SK-N-SH treated with all-trans-retinoic acid at 6 μM for 48 hours (cell line): Measurements from ENCODE around the gene EPHA6.

ENCODE experiments used
- ATAC-seq: fragments of 200-7000 bp; cut with Tn5 transposase; 3 replicates; pipeline ENCODE4 v1.9.1; 2020; ENCODE audit warnings: mild to moderate bottlenecking, moderate library complexity
- BACH2 ChIP-seq: fragments of 250-450 bp; sonication (Bioruptor Pico); IDR thresholded peaks from 2 replicates; pipeline ENCODE4 v1.9.0; 2021; ENCODE audit warnings: mild to moderate bottlenecking, borderline replicate concordance
- CSDC2 ChIP-seq: fragments of 250-450 bp; sonication (Bioruptor Pico); IDR thresholded peaks from 2 replicates; pipeline ENCODE4 v1.5.0; 2020; ENCODE audit warnings: mild to moderate bottlenecking, moderate library complexity
- ESRRG ChIP-seq: fragments of 250-450 bp; sonication (Bioruptor Pico); IDR thresholded peaks from 2 replicates; pipeline ENCODE4 v1.6.1; 2021; ENCODE audit warnings: mild to moderate bottlenecking
- GLIS3 ChIP-seq: fragments of 250-450 bp; sonication (Bioruptor Pico); IDR thresholded peaks from 2 replicates; pipeline ENCODE4 v1.5.0; 2020; ENCODE audit warnings: mild to moderate bottlenecking, moderate library complexity
- ISL1 ChIP-seq: fragments of 250-450 bp; sonication (Bioruptor Pico); IDR thresholded peaks from 2 replicates; pipeline ENCODE4 v2.1.2; 2022; ENCODE audit warnings: mild to moderate bottlenecking, moderate library complexity
- RARB ChIP-seq: fragments of 250-450 bp; sonication (Bioruptor Pico); IDR thresholded peaks from 2 replicates; pipeline ENCODE4 v1.8.0; 2021; ENCODE audit warnings: mild to moderate bottlenecking, moderate library complexity
- SNAI2 ChIP-seq: fragments of 250-450 bp; sonication (Bioruptor Pico); IDR thresholded peaks from 2 replicates; pipeline ENCODE4 v1.5.0; 2020; ENCODE audit warnings: mild to moderate bottlenecking, moderate library complexity
- TOX ChIP-seq: fragments of 250-450 bp; sonication (Bioruptor Pico); IDR thresholded peaks from 2 replicates; pipeline ENCODE4 v1.8.0; 2021; ENCODE audit warnings: mild to moderate bottlenecking, moderate library complexity, borderline replicate concordance
- ZC3H10 ChIP-seq: fragments of 250-450 bp; sonication (Bioruptor Pico); IDR thresholded peaks from 2 replicates; pipeline ENCODE4 v1.5.1; 2021; ENCODE audit warnings: mild to moderate bottlenecking, moderate library complexity
- ZFP3 ChIP-seq: fragments of 250-450 bp; sonication (Bioruptor Pico); IDR thresholded peaks from 2 replicates; pipeline ENCODE4 v1.5.0; 2020; ENCODE audit warnings: mild to moderate bottlenecking, moderate library complexity
- ZFP30 ChIP-seq: fragments of 450-650 bp; formaldehyde crosslinking; IDR thresholded peaks from 2 replicates; pipeline ENCODE4 v1.5.0; 2022; ENCODE audit warnings: mild to moderate bottlenecking, moderate library complexity
- ZNF565 ChIP-seq: fragments of 450-650 bp; formaldehyde crosslinking; conservative IDR thresholded peaks from 2 replicates; pipeline ENCODE4 v1.5.0; 2020; ENCODE audit warnings: low read depth, mild to moderate bottlenecking, moderate library complexity
- ZNF70 ChIP-seq: fragments of 450-650 bp; formaldehyde crosslinking; IDR thresholded peaks from 2 replicates; pipeline ENCODE4 v1.5.0; 2020; ENCODE audit warnings: mild to moderate bottlenecking, moderate library complexity
- ZNF8 ChIP-seq: fragments of 450-650 bp; formaldehyde crosslinking; IDR thresholded peaks from 2 replicates; pipeline ENCODE4 v1.5.0; 2020; ENCODE audit warnings: mild to moderate bottlenecking, moderate library complexity
- TF ChIP-seq, protein P1 (sequence below): fragments of 250-450 bp; sonication (Bioruptor Pico); IDR thresholded peaks from 2 replicates; pipeline ENCODE4 v1.5.0; 2020; ENCODE audit warnings: mild to moderate bottlenecking, moderate library complexity
- TF ChIP-seq, protein P2 (sequence below): fragments of 250-450 bp; sonication (Bioruptor Pico); IDR thresholded peaks from 2 replicates; pipeline ENCODE4 v1.5.1; 2020; ENCODE audit warnings: low read depth, mild to moderate bottlenecking, moderate library complexity
- TF ChIP-seq, protein P3 (sequence below): fragments of 250-450 bp; sonication (Bioruptor Pico); IDR thresholded peaks from 2 replicates; pipeline ENCODE4 v1.8.0; 2021; ENCODE audit warnings: low read depth, mild to moderate bottlenecking, moderate library complexity, borderline replicate concordance
- TF ChIP-seq, protein P4 (sequence below): fragments of 250-450 bp; sonication (Bioruptor Pico); IDR thresholded peaks from 2 replicates; pipeline ENCODE4 v1.5.1; 2021; ENCODE audit warnings: mild to moderate bottlenecking, moderate library complexity
- TF ChIP-seq, protein P5 (sequence below): fragments of 250-450 bp; sonication (Bioruptor Pico); IDR thresholded peaks from 2 replicates; pipeline ENCODE4 v1.8.0; 2020; ENCODE audit warnings: mild to moderate bottlenecking, moderate library complexity, borderline replicate concordance

Gene EPHA6

DNA sequence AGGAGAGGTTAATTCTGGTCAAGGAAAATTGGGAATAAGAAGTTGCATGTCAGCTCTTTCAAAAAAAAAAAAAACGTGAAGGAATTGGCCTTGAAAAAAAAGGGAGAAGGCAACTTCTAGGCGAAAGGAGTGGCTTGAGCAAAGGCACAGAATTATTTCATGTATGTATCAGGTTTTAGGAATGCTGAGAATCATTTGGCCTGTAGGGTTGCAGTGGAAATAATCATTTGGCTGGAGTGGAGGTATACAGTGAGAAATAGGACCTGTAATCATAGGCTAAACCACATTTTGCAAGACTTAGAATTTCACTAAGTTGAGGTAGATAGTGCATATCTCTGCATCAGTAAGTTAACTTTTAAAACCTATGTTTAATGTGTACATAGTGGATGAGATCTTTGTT lies 54.9 kb downstream of the EPHA6 start:
- ATAC-seq, result no peak
- TF ChIP-seq ZNF70 (CRISPR knock-in tag) (no peak), ZNF8 (CRISPR knock-in tag) (no peak), ZFP3 (CRISPR knock-in tag) (no peak), ISL1 (CRISPR knock-in tag) (no peak), TOX (CRISPR knock-in tag) (no peak), GLIS3 (no peak), ESRRG (CRISPR knock-in tag) (no peak)
- TF ChIP-seq, protein P1, sequence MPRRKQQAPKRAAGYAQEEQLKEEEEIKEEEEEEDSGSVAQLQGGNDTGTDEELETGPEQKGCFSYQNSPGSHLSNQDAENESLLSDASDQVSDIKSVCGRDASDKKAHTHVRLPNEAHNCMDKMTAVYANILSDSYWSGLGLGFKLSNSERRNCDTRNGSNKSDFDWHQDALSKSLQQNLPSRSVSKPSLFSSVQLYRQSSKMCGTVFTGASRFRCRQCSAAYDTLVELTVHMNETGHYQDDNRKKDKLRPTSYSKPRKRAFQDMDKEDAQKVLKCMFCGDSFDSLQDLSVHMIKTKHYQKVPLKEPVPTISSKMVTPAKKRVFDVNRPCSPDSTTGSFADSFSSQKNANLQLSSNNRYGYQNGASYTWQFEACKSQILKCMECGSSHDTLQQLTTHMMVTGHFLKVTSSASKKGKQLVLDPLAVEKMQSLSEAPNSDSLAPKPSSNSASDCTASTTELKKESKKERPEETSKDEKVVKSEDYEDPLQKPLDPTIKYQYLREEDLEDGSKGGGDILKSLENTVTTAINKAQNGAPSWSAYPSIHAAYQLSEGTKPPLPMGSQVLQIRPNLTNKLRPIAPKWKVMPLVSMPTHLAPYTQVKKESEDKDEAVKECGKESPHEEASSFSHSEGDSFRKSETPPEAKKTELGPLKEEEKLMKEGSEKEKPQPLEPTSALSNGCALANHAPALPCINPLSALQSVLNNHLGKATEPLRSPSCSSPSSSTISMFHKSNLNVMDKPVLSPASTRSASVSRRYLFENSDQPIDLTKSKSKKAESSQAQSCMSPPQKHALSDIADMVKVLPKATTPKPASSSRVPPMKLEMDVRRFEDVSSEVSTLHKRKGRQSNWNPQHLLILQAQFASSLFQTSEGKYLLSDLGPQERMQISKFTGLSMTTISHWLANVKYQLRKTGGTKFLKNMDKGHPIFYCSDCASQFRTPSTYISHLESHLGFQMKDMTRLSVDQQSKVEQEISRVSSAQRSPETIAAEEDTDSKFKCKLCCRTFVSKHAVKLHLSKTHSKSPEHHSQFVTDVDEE (CRISPR knock-in tag), result no peak
- TF ChIP-seq, protein P2, sequence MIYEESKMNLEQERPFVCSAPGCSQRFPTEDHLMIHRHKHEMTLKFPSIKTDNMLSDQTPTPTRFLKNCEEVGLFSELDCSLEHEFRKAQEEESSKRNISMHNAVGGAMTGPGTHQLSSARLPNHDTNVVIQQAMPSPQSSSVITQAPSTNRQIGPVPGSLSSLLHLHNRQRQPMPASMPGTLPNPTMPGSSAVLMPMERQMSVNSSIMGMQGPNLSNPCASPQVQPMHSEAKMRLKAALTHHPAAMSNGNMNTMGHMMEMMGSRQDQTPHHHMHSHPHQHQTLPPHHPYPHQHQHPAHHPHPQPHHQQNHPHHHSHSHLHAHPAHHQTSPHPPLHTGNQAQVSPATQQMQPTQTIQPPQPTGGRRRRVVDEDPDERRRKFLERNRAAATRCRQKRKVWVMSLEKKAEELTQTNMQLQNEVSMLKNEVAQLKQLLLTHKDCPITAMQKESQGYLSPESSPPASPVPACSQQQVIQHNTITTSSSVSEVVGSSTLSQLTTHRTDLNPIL (CRISPR knock-in tag), result no peak

DNA sequence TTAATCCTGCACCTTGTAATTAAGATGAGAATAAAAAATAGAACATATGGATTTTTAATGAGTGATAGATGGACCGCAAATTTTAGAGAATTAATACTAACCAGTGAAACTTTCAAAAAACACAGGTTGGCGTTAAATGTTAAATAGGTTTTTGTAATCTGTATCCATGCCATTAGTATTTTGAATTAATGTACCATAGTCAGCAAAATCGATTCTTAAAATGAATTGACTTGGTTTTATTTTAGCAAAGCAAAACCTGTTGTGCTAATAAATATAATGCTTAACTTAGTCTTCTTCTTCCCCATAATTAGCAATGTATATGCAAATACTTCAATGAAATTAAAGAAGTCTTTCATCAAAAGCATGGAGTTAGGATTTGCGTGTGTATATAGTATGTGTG lies 63.1 kb downstream of the EPHA6 start:
- TF ChIP-seq, protein P3, sequence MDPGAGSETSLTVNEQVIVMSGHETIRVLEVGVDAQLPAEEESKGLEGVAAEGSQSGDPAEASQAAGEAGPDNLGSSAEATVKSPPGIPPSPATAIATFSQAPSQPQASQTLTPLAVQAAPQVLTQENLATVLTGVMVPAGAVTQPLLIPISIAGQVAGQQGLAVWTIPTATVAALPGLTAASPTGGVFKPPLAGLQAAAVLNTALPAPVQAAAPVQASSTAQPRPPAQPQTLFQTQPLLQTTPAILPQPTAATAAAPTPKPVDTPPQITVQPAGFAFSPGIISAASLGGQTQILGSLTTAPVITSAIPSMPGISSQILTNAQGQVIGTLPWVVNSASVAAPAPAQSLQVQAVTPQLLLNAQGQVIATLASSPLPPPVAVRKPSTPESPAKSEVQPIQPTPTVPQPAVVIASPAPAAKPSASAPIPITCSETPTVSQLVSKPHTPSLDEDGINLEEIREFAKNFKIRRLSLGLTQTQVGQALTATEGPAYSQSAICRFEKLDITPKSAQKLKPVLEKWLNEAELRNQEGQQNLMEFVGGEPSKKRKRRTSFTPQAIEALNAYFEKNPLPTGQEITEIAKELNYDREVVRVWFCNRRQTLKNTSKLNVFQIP (CRISPR knock-in tag), result no peak
- no peak for TF ChIP-seq GLIS3
- no peak for TF ChIP-seq BACH2 (CRISPR knock-in tag)
- TF ChIP-seq, protein P4, sequence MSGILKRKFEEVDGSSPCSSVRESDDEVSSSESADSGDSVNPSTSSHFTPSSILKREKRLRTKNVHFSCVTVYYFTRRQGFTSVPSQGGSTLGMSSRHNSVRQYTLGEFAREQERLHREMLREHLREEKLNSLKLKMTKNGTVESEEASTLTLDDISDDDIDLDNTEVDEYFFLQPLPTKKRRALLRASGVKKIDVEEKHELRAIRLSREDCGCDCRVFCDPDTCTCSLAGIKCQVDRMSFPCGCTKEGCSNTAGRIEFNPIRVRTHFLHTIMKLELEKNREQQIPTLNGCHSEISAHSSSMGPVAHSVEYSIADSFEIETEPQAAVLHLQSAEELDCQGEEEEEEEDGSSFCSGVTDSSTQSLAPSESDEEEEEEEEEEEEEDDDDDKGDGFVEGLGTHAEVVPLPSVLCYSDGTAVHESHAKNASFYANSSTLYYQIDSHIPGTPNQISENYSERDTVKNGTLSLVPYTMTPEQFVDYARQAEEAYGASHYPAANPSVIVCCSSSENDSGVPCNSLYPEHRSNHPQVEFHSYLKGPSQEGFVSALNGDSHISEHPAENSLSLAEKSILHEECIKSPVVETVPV (CRISPR knock-in tag), result no peak
- TF ChIP-seq ESRRG (CRISPR knock-in tag), result no peak
- TF ChIP-seq, protein P5, sequence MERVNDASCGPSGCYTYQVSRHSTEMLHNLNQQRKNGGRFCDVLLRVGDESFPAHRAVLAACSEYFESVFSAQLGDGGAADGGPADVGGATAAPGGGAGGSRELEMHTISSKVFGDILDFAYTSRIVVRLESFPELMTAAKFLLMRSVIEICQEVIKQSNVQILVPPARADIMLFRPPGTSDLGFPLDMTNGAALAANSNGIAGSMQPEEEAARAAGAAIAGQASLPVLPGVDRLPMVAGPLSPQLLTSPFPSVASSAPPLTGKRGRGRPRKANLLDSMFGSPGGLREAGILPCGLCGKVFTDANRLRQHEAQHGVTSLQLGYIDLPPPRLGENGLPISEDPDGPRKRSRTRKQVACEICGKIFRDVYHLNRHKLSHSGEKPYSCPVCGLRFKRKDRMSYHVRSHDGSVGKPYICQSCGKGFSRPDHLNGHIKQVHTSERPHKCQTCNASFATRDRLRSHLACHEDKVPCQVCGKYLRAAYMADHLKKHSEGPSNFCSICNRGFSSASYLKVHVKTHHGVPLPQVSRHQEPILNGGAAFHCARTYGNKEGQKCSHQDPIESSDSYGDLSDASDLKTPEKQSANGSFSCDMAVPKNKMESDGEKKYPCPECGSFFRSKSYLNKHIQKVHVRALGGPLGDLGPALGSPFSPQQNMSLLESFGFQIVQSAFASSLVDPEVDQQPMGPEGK (CRISPR knock-in tag), result no peak
- no peak for TF ChIP-seq ZFP3 (CRISPR knock-in tag)
- no peak for TF ChIP-seq CSDC2
- TF ChIP-seq, all 23 proteins: peak for 0
- ATAC-seq, result no peak

DNA sequence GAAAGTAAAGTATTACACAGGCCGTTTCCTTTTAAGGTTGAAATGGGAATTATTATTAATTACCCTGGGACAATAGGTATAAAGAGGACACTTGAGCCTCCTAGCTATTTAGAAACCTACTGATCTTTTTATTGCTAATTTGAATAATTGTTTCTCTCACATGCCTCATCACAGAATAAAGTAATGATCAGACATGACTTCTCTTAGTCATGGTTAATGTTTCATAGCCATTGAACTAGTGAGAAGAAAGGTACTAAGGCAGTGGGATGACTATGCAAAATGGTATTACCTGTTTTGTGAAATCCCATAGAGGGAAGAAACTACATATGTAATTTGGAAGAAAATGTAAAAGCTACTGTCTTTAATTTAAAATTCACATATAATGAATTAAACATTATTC lies 85.6 kb downstream of the EPHA6 start:
- no peak for ATAC-seq
- no peak for TF ChIP-seq ZNF565 (CRISPR knock-in tag)
- TF ChIP-seq ESRRG (CRISPR knock-in tag), result no peak
- TF ChIP-seq TOX (CRISPR knock-in tag), result no peak
- TF ChIP-seq, protein P1 (CRISPR knock-in tag), result no peak
- TF ChIP-seq GLIS3, result no peak
- TF ChIP-seq ZFP30, result no peak
- TF ChIP-seq ISL1 (CRISPR knock-in tag), result no peak
- TF ChIP-seq BACH2 (CRISPR knock-in tag), result no peak
- TF ChIP-seq SNAI2 (CRISPR knock-in tag), result no peak
- no peak for TF ChIP-seq RARB (CRISPR knock-in tag)
- TF ChIP-seq, protein P3 (CRISPR knock-in tag), result no peak
- no peak for TF ChIP-seq ZNF70 (CRISPR knock-in tag)
- TF ChIP-seq ZC3H10, result no peak
- TF ChIP-seq, protein P5 (CRISPR knock-in tag), result no peak
- TF ChIP-seq CSDC2, result no peak
- no peak for TF ChIP-seq ZNF8 (CRISPR knock-in tag)
